Middle frontal gyrus (tissue), 1 donor: Measurements from ENCODE around the gene MRGPRX4.
"Not testable (repeated sequence)": the region's sequence is repeated elsewhere in the genome, so short reads cannot be mapped to it uniquely, and the experiment has no call there.

ENCODE experiments used
- DNase-seq: peaks from one replicate; pipeline ENCODE4 v3.0.0-alpha.2; 2015; ENCODE audit warnings: low spot score; ENCODE audit errors: extremely low spot score

MRGPRX4 gene

DNA sequence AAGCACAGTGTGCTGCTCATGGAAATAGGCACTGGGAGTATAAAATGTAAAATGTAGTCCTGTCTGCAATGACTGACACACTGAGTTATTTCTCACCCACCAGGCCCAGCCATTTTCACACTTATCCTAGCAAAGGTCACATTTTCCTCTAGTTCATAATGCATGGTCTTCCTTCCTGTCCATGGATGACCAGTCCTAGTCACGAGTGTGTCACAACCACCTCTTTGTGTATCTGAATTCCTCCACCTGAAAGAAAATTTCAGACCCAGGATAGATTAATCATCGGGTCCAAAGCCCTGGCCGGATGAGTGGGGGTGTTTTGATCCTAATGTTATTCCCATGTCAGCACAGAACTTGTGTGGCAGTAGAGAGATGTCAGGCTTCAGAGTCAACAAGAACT lies at the start of gene MRGPRX4:
MRGPRX4 (plus strand) TSS at position 172 of the 400 bp plus-strand sequence. CDS start 420 bp downstream, outside the sequence.
- DNase-seq, result no peak

DNA sequence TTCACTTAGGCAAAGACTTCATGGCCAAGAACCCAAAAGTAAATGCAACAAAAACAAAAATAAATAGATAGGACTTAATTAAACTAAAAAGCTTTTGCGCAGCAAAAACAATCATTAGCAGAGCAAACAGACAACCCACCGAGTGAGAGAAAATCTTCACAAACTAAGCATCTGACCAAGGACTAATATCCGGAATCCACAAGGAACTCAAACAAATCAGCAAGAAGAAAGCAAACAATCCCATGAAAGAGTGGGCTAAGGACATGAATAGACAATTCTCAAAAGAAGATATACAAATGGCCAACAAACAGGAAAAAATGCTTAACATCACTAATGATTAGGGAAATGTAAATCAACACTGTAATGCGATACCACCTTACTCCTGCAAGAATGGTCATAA lies 41.5 kb upstream of the MRGPRX4 start:
- not testable (repeated sequence) for DNase-seq

DNA sequence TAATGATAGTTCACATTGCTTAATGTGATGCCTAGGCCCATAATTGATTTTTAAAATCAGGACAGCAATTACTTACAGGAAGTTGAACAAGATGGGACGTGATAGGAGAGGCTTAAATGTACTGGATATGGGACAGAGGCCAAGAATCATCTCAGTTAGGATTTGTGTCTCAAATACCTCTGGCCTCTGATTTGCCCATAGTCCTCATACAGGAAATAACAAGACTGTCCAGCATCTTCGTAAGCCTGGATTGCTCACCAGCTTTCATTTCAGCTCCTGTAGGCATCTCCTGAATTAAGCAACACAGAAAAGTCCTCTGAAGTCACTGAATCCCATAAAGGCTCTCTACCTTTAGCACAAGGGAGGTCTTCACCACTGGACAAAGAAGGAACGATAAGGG lies 40.3 kb upstream of the MRGPRX4 start, which contains the start of gene MRGPRX3:
MRGPRX3 (plus strand) TSS at position 231 of the 400 bp plus-strand sequence. CDS start 4,632 bp downstream, outside the sequence.
- no peak for DNase-seq

DNA sequence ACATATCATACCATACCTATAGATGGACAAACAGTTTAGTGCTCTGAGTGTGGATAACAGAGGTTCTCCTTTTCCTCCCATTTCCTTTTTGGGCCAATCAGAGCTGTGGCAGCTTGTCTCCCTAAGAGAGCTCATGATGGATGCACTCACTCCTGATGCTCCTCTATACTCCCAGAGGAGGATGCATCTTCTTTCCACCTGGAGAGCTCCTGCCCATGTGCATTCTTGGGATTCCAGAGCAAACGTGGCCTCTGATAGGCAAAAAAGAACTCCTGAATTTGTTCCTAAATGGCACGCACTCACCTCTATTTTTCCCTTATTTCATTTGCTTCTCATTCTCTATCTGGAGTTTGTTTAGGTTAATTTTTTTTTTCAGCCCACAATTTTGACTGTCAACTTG lies 37.3 kb upstream of the MRGPRX4 start:
- no peak for DNase-seq

DNA sequence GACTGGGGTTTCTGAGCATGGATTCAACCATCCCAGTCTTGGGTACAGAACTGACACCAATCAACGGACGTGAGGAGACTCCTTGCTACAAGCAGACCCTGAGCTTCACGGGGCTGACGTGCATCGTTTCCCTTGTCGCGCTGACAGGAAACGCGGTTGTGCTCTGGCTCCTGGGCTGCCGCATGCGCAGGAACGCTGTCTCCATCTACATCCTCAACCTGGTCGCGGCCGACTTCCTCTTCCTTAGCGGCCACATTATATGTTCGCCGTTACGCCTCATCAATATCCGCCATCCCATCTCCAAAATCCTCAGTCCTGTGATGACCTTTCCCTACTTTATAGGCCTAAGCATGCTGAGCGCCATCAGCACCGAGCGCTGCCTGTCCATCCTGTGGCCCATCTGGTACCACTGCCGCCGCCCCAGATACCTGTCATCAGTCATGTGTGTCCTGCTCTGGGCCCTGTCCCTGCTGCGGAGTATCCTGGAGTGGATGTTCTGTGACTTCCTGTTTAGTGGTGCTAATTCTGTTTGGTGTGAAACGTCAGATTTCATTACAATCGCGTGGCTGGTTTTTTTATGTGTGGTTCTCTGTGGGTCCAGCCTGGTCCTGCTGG lies 35.3 kb upstream of the MRGPRX4 start:
- DNase-seq, result no peak

DNA sequence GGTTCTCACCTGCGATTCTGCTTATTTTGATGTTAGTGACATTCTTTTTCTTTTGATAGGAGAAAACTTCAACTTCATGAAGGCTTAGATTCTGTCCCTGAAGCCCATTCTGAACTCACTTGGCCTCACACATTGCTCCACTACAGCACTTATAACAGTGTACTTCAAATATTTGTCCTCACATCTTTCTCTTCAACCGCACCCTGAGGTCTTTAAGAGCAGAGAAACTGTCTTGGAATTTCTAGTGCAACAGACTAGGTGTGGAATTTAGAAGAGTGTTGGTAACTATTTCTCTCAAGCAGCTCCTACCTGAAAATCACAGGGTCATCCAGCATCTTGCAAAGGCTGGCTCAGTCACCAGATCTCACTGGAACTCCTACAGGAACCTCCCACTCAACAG lies 32.5 kb upstream of the MRGPRX4 start:
- no peak for DNase-seq

DNA sequence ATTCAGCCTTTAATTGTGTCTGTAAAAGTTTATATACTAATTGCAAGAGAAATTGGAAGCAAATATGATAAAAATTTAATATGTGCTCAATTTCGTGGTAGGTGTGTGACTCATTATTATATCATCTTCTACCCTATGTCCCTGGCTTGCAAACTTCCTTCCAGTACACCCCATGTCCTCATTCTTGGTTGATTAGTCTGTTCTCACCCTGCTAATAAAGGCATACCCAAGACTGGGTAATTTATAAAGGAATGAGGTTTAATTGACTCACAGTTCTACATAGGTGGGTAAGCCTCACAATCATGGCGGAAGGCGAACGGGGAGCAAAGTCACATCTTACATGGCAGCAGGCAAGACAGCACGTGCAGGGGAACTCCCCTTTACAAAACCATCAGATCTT lies 28.4 kb upstream of the MRGPRX4 start:
- DNase-seq, result no peak

DNA sequence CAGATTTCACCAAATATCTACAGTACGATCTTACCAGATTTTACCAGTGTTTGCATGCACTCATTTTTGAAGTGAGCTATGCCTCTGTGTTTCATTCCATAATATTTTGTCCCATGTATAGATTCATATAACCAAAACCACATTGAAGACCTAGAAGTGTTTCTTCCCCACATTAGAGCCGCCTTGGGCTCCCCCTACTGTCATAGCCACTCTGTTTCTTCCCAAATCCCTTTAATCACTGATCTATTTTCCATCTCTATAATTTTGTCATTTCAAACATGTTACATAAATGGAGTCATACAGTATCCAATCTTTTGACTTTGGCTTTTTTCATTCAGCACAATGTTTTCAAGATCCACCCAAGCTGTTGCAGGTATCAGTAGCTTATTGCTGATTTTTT lies 27.6 kb upstream of the MRGPRX4 start:
- no peak for DNase-seq

DNA sequence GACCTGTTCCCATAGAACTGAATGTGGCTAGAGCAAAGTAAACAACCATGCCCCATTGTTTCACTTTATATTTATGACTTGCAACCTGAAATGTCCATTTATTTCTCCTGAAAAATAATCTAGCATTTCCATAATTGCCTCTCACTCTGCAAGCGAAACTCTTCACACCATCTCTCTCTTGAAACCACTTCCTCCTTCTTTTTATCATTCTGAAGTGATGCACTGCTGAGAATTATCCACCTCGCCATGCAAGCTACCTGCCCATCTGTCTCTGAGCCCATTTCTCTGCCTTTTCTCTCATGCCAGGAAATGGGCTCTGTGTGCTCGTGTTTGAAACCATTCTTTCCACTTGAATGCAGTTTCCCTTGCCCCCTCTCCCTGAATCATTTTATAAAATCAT lies 26.8 kb upstream of the MRGPRX4 start:
- no peak for DNase-seq

DNA sequence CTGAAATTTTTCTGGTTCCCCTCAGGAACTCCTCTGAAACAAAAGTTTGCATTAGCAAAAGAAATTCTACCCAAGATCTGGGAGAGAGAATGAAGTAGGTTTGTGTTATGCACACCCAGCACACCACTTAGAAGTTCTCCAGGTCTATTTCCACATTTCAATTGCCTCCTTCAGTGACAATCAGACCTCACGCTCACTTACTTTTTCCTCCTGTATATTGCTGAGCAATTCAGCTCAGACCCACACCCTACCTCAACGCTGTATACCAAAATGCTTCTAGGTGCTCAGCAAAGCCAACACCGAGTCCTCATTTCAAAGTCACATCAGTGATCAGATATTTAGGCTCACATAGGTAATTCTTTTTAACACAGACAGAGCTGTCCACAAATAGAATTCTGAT lies 21.1 kb upstream of the MRGPRX4 start:
- DNase-seq, result no peak

DNA sequence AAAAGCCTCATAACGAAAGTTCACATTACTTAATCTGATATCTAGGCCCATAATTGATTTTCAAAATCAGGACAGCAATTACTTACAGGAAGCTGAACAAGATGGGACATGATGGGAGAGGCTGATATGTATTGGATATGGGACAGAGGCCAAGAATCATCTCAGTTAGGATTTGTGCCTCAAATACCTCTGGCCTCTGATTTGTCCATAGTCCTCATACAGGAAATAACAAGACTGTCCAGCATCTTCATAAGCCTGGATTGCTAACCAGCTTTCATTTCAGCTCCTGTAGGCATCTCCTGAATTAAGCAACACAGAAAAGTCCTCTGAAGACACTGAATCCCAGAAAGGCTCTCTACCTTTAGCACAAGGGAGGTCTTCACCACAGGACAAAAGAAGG lies 4.3 kb upstream of the MRGPRX4 start:
- no peak for DNase-seq

DNA sequence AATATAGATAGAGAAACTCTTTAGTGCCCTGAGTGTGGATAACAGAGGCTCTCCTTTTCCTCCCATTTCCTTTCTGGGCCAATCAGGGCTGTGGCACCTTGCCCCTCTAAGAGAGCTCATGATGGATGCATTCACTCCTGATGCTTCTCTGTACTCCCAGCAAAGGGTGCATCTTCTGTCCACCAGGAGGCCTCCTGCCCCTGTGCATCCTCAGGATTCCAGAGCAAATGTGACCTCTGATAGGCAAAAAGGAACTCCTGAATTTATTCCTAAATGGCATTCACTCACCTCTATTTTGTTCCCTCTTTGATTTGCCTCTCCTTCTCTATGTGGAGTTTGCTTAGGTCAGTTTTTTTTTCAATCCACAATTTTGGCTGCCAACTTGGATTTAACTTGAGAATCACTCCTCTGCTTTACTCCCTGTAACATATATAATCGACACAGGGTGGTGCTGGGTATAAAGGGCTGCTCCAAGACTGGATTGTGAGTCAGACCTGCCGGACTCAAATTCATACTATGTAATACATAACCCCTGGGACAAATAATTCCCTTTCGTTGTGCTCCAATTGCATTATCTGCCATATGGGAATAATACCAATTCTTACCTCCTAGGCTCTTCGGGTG lies 1.1 kb upstream of the MRGPRX4 start:
- no peak for DNase-seq

DNA sequence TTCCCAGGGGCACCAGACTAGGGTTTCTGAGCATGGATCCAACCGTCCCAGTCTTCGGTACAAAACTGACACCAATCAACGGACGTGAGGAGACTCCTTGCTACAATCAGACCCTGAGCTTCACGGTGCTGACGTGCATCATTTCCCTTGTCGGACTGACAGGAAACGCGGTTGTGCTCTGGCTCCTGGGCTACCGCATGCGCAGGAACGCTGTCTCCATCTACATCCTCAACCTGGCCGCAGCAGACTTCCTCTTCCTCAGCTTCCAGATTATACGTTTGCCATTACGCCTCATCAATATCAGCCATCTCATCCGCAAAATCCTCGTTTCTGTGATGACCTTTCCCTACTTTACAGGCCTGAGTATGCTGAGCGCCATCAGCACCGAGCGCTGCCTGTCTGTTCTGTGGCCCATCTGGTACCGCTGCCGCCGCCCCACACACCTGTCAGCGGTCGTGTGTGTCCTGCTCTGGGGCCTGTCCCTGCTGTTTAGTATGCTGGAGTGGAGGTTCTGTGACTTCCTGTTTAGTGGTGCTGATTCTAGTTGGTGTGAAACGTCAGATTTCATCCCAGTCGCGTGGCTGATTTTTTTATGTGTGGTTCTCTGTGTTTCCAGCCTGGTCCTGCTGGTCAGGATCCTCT lies 709 bp downstream of the MRGPRX4 start:
- no peak for DNase-seq

DNA sequence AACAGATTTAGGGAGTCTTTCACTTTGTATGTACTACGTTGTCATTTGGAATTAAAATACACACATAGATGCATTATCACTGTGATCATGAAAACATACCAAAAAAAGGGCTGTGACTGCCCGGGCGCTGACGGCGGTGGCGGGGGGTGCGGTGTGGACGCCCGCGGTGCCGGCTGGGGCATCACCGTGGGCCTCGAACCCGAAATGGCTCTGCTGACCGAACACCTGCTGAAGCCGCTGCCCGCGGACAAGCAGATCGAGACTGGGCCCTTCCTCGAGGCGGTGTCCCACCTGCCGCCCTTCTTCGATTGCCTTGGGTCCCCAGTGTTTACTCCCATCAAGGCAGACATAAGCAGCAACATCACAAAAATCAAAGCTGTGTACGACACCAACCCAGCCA lies 16.2 kb downstream of the MRGPRX4 start:
- no peak for DNase-seq

DNA sequence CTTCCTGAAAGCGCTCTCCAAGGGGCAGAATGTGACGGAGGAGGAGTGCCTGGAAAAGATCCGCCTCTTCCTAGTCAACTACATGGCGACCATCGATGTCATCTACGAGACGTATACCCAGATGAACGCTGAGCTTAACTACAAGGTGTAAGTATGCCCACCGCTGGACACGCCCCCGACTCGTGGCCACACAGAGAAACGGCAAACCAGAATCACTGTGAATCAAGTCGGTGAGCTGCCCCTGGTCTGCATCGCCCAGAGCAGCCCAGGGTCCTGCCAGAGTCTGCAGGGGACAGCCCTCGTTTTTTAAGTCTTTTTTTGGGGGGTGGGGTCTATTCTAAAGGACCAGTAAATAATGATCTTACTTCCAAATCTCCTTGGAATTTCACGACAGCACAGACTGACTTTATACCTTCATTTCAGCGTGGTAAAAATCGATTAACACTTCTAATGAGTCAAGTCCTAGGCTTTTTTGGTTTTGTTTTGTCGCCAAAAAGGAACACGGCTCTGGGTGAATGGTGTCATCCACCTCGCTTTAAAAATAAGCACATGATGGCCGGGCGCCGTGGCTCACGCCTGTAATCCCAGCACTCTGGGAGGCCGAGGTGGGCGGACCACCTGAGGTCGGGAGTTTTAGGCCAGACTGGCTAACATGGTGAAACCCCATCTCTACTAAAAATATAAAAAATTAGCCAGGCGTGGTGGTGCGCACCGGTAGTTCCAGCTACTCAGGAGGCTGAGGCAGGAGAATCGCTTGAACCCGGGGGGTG lies 17.0 kb downstream of the MRGPRX4 start:
- not testable (repeated sequence) for DNase-seq

DNA sequence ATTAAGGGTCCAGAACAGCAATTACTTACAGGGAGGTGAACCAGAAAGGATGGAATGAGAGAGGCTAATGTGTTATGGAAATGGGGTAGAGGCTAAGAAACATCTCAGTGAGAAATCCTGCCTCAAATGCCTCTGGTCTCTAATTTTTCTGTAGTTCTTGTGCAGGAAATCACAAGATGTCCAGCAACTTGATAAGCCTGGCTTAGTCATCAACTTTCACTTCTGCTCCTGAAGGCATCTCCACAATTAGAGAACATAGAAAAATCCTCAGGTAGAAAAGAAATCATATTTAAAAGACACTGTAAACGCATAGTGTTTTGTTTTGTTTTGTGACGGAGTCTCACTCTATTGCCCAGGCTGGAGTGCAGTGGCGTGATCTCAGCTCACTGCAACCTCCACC lies 18.7 kb downstream of the MRGPRX4 start:
- no peak for DNase-seq

DNA sequence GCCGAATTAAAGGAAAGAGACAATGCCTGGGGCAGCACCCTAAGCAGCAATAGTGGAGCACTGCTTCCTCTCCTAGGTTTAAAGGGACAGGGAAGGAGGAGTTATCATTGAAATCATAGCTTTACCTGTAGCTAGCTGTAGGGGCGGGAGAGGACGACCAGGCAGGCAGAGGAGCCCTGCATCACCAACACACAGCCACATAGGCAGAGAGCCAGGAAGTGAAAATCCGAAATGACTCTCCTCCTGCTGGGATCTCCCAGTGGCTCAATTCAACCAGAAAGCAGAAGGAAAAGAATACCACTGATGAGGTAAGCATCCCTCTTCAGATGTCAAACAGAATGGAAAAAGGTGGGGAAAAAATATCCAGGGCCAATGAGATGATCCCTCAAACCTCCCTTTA lies 20.4 kb downstream of the MRGPRX4 start:
- DNase-seq, result no peak

DNA sequence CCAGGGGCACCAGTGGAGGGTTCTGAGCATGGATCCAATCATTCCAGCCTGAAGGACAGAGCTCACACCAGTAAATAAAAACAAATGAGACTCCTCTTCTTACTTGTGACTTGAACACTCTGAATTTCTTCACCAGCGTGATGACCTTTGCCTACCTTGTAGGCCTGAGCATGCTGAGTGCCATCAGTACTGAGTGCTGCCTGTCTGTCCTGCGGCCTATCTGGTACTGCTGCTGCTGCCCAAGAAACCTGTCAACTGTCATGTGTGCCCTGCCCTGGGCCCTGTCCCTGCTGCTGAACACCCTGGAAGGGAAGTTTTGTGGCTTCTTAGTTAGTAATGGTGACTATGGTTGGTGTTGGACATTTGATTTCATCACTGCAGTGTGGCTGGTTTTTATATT lies 23.9 kb downstream of the MRGPRX4 start:
- DNase-seq, result no peak

DNA sequence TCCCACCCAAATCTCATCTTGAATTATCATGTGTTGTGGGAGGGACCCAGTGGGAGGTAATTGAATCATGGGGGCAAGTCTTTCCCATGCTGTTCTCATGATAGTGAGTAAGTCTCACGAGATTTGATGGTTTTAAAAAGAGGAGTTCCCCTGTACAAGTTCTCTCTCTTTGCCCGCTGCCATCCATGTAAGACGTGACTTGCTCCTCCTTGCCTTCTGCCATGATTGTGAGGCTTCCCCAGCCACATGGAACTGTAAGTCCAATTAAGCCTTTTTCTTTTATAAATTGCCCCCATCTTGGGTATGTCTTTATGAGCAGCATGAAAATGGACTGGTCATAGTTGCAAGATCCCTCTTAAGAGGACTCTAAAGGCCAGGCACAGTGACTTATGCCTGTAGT lies 25.1 kb downstream of the MRGPRX4 start:
- DNase-seq, result not testable (repeated sequence)

DNA sequence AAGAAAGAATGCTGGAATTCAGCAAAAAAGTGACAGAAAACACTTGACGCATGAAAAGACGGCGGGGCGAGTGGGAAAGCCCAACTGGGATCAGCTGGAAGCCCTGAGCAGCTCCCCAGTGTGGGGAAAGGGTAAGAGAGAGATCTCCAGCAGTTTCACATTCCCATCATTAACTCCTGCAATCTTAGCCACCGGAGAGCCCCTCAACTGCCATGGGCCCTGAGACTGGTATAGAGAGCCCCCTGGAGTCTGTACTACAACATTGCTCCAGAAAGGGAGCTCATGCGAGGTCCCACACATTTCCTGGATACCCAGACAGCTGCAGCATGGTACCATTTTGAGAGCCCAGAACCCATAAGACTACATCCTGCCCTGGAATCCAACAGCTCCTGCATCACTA lies 31.1 kb downstream of the MRGPRX4 start:
- no peak for DNase-seq

DNA sequence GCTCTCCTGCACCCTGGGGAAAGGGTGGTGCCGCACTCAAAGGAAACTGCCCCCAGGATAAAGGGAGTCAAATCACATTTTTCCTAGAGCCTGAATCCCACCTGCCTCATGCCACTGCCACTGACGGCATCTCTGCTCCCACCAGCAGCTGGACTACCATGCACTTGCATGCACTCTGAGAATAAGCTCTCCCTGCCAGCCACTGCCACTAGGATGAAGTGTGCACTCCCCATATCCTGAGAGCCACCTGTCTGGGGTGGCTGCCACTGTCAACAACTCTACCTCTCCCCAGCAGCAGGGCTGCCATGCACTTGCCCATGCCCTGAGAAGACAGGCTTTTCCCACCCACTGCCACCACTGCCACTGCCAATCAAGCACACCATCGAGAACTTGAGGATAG lies 31.6 kb downstream of the MRGPRX4 start:
- no peak for DNase-seq

DNA sequence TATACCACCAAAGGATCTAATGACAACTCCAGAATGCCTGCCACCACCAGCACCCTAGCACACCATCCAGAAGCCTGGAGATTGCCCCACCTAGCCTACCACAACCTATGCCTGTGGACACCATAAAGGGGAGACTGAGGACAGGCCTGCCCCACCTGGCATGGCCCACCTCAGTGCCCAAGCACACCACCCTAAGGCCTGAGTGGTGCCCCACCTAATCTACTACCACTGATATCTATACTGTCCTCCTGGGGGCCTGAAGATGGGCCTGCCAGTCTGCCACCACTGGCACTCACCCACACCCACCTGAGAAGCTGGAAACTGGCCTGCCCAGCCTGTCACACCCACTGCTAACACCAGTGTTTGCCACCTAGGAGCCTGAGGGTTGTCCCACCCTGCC lies 32.1 kb downstream of the MRGPRX4 start:
- DNase-seq, result no peak
